Epithelial cell of esophagus (primary cell): ENCODE measurements around the gene C17orf100.

Source experiments
- DNase-seq: peaks from one replicate; pipeline ENCODE4 v3.0.0; 2010; ENCODE audit warnings: low read depth
- H3K4me3 ChIP-seq: 2 replicates; pipeline ENCODE4 v1.5.1; 2011; ENCODE audit warnings: mild to moderate bottlenecking, low read length, control low read depth
- CTCF ChIP-seq: IDR thresholded peaks from 2 replicates; pipeline ENCODE4 v1.5.1; 2011; ENCODE audit warnings: low read depth, mild to moderate bottlenecking, low read length, control low read depth, inconsistent platforms; ENCODE audit not compliant: insufficient read depth; ENCODE audit errors: missing control alignments

C17orf100 gene

GRCh38 chr17:6677946-6678345 lies 26.4 kb downstream of the C17orf100 start:
- no peak for TF ChIP-seq CTCF
- H3K4me3 ChIP-seq = no peak overlapping the region
- DNase-seq = no peak

- no peak overlapping the region for H3K4me3 ChIP-seq
- DNase-seq = peak; percentile 29
- no peak for TF ChIP-seq CTCF
These were observed 27.7 kb downstream of the C17orf100 start for GRCh38 chr17:6679241-6679640.

- TF ChIP-seq CTCF = no peak
- peak; percentile 18 for DNase-seq
- H3K4me3 ChIP-seq = no peak overlapping the region
These were observed 29.6 kb downstream of the C17orf100 start for GRCh38 chr17:6681176-6681575.

- H3K4me3 ChIP-seq = no peak overlapping the region
- DNase-seq = peak; percentile 80
- TF ChIP-seq CTCF = no peak
These were observed 30.1 kb downstream of the C17orf100 start for GRCh38 chr17:6681671-6682070.

GRCh38 chr17:6682339-6682738 lies 30.8 kb downstream of the C17orf100 start:
- H3K4me3 ChIP-seq = no peak overlapping the region
- TF ChIP-seq CTCF = no peak
- no peak for DNase-seq

GRCh38 chr17:6683081-6683684 lies 31.6 kb downstream of the C17orf100 start:
- no peak for DNase-seq
- H3K4me3 ChIP-seq = no peak overlapping the region
- TF ChIP-seq CTCF = no peak

- no peak for DNase-seq
- no peak overlapping the region for H3K4me3 ChIP-seq
- TF ChIP-seq CTCF = no peak
These were observed 32.3 kb downstream of the C17orf100 start for GRCh38 chr17:6683730-6684459.
